ENCODE data around the gene SORCS2. TPM values are rescaled to one million over a fixed set of nuclear protein-coding genes. Genes with fewer than 3 reads are reported as not detected.

Gene SORCS2
- total RNA-seq, 4 donors from 2014 or later = 0.53 to 9.9 (median 0.90) TPM

DNA sequence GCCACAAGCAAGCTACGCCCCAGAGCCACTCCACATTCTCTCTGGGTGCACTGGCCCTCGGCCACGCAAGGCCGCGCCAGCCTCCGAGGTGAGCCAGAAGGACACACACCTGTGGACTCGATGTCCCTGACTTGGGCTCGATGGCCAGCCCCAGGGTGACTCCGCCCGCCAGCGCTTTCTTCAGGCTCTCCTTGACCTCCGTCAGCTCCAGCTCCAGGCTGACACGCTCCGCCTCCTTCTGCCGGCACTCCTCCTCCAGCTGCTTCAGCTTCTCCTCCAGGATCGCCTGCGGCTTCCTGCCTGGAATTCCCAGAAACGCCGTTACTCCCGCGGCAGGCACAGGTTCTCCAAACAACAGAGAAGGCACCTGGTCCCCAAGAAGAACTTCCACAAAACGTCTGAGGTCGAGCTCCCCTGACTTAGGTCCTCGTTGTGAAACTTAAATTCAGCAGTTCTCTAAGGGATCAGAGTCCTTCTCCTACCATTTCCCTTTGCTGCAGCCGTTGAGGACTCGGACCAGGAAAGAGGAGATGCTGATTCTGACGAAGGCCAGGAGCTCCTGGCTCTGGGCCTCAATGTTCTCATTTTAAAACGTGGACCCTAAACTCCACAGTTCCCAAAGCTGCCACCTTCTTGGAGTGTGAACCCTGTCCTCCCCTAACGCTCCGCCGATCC is 580.5 kb downstream of the SORCS2 start:
- peaks cover 0 to 19% (median 0%) of the 10 kb centered on the region in 4 donors for H3K4me1 ChIP-seq
- peak overlapping the region in 3 of 4 donors; percentile 62 to 73 (median 62) for H3K27ac ChIP-seq
- H3K27me3 ChIP-seq = no peaks in the 10 kb centered on the region
- H3K4me3 ChIP-seq = peak overlapping the region in 2 of 4 donors; percentile 28 to 34
- TF ChIP-seq, protein P1, sequence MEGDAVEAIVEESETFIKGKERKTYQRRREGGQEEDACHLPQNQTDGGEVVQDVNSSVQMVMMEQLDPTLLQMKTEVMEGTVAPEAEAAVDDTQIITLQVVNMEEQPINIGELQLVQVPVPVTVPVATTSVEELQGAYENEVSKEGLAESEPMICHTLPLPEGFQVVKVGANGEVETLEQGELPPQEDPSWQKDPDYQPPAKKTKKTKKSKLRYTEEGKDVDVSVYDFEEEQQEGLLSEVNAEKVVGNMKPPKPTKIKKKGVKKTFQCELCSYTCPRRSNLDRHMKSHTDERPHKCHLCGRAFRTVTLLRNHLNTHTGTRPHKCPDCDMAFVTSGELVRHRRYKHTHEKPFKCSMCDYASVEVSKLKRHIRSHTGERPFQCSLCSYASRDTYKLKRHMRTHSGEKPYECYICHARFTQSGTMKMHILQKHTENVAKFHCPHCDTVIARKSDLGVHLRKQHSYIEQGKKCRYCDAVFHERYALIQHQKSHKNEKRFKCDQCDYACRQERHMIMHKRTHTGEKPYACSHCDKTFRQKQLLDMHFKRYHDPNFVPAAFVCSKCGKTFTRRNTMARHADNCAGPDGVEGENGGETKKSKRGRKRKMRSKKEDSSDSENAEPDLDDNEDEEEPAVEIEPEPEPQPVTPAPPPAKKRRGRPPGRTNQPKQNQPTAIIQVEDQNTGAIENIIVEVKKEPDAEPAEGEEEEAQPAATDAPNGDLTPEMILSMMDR (IDR thresholded peaks at IDR 0.05) = no peak
- TF ChIP-seq POLR2A (IDR thresholded peaks at IDR 0.05) = no peak
- DNase-seq = peak in 2 of 3 donors; percentile 82 to 83
- H3K9me3 ChIP-seq = no peaks in the 10 kb centered on the region
- H3K36me3 ChIP-seq = peaks cover 0 to 63% (median 0%) of the 10 kb centered on the region in 3 donors

DNA sequence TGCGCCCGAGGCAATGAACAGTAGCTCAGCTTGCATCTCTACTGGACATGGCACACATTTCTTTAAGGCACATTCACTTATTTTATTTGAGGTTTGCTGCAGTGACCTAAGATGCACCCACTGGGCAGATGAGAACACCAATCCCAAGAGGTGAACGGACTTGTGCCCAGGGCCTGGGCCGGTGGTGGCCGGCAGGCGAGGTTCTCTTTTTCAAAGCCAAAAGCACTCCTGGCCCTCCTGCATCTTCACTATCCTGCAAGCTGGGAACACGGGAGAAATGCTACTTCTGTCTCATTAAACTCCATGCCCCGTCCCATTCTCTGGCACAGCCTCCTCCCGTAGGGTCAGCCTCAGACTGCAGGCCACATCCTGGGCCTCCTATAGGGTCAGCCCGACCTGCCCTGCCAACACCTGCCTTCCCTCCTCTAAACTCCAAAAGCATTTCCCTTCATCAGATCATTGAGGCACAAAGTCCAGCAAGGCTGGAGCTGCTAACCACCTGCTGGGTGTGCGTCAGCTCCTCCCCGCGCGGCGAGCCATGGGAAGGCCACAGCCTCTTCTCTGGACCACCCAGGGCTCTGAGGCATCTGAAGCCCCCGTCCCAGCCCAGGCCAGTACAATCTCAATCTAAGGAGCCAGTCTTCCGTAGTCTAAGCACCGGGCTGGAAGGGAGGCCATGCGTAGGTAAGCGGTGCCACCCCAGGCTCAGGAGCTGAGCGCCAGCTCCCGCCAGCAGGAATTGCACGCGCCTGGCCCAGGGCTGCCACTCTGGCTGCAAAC is 581.3 kb downstream of the SORCS2 start:
- no peak overlapping the region for H3K4me3 ChIP-seq
- H3K27me3 ChIP-seq = no peaks in the 10 kb centered on the region
- H3K4me1 ChIP-seq = peaks cover 0 to 19% (median 0%) of the 10 kb centered on the region in 4 donors
- TF ChIP-seq, protein P1 (IDR thresholded peaks at IDR 0.05) = peak in 1 of 6 experiments; percentile 11
- no peak for TF ChIP-seq POLR2A (IDR thresholded peaks at IDR 0.05)
- H3K36me3 ChIP-seq = peaks cover 0 to 63% (median 0%) of the 10 kb centered on the region in 3 donors
- peak in 2 of 3 donors; percentile 73 to 76 for DNase-seq
- peak overlapping the region in 3 of 4 donors; percentile 62 to 73 (median 62) for H3K27ac ChIP-seq
- no peaks in the 10 kb centered on the region for H3K9me3 ChIP-seq

DNA sequence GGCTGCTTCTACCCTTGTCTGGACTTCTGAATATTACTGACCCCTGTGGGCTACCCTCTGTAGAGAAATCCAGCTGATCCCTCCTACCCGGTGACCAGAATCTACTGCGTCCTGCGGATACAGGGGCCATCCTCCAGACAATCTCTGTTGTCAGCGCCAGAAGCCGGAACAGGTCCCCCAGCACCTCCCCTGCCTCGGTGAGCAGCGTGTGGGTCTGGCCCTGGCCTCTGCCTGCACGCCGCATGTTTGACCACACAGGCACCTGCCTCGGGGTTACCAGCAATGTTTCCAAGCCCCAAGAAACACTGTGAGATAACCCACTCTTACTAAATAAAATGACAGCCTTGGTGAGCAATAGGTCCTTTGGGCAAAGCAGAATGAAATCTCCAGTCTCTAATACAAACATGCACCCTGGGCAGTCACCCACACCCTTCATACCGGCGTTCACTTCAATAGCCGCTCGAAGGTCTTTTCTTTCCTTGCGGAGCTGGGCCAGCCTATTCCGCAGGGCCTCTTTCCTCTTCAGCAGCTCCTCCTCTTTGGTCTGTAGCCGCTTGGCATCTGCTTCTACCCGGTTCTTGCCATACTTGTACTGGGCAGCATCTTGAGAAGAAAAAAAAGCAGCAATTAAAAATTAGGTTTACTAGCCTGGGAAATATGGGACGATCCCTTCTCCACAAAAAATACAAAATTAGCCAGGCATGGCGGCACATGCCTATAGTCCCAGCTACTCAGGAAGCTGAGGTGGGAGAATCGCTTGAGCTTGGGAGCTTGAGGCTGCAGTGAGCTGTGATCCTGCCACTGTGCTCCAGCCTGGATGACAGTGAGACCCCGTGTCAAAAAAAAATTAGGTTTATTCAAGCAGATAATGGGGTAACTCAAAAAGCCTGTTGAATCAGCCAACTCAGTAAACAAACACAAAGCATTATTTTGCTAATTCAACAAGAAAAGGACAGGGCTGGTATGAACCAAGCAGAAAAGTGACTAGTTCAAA is 582.3 kb downstream of the SORCS2 start:
- Histone ChIP-seq H3K9me3 (no peaks in the 10 kb centered on the region), H3K27ac (peak overlapping the region in 1 of 4 donors; percentile 73), H3K4me3 (no peak overlapping the region), H3K36me3 (peaks cover 0 to 53% (median 0%) of the 10 kb centered on the region in 3 donors), H3K27me3 (no peaks in the 10 kb centered on the region), H3K4me1 (peaks cover 0 to 19% (median 0%) of the 10 kb centered on the region in 4 donors)
- peak in 1 of 3 donors; percentile 44 for DNase-seq
- TF ChIP-seq, protein P1 (IDR thresholded peaks at IDR 0.05) = no peak
- no peak for TF ChIP-seq POLR2A (IDR thresholded peaks at IDR 0.05)

DNA sequence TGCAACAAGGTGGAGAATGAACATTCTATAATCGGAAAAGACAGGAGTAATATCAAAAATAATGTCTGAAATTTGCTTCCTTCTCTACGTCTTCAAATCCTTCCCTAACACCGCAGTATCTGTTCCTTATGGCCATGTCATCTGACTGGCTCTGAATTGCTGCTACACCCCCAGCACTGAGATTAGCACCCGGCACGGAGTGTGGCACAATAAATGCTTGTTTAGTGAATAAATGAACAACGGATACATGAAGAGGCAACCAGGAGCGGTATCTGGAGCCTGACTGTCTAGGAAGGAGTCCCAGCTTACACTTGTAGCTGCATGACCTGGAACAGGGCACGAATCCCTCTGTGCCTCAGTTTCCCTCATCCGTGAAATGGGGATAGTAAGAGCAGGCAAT is 583.1 kb downstream of the SORCS2 start:
- Histone ChIP-seq H3K4me3 (no peak overlapping the region), H3K36me3 (peaks cover 0 to 48% (median 0%) of the 10 kb centered on the region in 3 donors), H3K9me3 (no peaks in the 10 kb centered on the region), H3K27me3 (no peaks in the 10 kb centered on the region), H3K27ac (no peak overlapping the region), H3K4me1 (peaks cover 0 to 19% (median 0%) of the 10 kb centered on the region in 4 donors)
- DNase-seq = peak in 1 of 3 donors; percentile 18
- TF ChIP-seq, protein P1 (IDR thresholded peaks at IDR 0.05) = no peak
- TF ChIP-seq POLR2A (IDR thresholded peaks at IDR 0.05) = no peak

All from Peyer's patch (tissue), 4 donors.